ENCODE data around the gene ABHD12.

ABHD12 gene

DNA sequence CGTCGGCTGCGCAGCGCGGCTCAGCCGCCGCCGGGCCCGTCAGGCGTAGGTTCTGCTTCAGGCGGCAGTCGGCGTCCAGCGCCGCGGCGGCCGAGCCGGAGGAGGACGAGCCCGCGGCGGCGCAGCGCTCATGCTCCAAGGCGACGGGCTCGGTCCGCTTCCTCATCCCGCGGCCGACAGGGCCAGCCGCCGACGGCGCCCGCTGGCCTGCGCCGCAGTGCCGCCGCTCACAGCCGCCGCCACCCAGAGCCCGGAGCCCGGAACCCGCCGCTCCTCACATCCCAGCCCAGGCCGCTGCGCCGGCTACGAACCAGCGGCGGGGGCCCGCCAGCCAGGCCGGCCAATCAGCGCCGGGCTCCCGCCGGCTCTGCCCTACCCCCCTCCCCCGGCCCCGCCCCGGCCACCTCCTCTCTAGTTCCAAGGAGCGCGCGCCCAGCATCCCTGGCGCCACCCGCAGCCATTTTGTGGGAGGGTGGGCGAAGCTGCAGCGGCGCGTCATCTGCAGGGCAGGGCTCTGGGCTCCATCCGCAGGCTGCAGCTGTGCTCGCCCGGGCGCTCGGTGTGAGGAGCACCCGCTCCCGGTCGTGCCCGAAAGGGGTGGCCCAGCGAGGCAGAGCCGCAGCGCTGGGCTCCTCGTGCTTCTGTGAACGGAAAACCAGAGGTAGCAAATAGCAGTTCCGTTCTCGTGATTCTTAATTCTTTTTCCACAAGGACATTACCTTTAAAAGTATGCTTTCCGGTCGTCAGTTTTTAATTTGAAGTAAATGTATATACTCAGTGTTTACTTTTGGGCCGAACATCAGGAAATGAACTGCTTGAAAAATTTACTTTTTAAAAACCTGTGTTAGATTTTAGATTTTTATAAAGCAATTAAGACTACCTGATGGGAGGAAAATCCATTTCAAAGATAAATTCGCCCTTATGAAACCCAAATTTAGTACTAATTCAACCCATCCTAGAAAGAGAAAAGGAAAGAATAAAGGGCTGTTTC, at the start of gene ABHD12:
Gene ABHD12, minus strand, starts transcription at position 298 of the 991 bp plus-strand sequence. Its CDS starts 132 bp downstream, at position 166.
- peak; percentile 83 for DNase-seq (ENCODE audit: low read depth)
- H3K4me3 ChIP-seq (ENCODE audit: low read depth, low read length): peak within 1 kb of the TSS; percentile 74
- TF ChIP-seq, protein P1, sequence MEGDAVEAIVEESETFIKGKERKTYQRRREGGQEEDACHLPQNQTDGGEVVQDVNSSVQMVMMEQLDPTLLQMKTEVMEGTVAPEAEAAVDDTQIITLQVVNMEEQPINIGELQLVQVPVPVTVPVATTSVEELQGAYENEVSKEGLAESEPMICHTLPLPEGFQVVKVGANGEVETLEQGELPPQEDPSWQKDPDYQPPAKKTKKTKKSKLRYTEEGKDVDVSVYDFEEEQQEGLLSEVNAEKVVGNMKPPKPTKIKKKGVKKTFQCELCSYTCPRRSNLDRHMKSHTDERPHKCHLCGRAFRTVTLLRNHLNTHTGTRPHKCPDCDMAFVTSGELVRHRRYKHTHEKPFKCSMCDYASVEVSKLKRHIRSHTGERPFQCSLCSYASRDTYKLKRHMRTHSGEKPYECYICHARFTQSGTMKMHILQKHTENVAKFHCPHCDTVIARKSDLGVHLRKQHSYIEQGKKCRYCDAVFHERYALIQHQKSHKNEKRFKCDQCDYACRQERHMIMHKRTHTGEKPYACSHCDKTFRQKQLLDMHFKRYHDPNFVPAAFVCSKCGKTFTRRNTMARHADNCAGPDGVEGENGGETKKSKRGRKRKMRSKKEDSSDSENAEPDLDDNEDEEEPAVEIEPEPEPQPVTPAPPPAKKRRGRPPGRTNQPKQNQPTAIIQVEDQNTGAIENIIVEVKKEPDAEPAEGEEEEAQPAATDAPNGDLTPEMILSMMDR (IDR thresholded peaks at IDR 0.05; ENCODE audit: control insufficient read depth, extremely low read depth, insufficient read depth): 0 out of 2 replicates have a peak, but pooled peaks have one; percentile 9

- TF ChIP-seq, protein P1 (IDR thresholded peaks at IDR 0.05; ENCODE audit: control insufficient read depth, extremely low read depth, insufficient read depth): no peak
- DNase-seq (ENCODE audit: low read depth): no peak
- no peak overlapping the region for H3K4me3 ChIP-seq (ENCODE audit: low read depth, low read length)
Observed at GRCh38 chr20:25439328-25439727, 48.7 kb upstream of the ABHD12 start.

DNA sequence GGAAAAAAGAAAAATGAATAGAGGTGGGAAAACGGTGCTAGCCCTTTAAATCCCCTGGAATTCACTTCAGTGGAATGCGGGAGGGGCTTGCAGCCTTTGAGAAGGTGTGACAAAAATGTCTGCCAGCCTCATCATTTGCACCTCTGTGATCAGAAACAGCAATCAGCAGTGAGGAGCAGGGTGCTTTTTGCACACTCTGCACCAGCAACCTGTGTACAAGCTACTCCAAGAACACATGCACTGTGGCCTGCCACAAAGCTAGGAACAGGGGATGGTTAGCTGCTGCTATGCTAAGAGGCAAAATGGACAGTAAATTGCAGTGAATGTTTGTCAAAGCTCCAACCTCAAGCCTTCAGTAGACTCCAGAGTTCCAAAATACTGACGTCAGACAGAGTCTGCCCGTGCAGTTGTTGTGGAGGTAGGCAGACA, 46.5 kb upstream of the ABHD12 start:
- H3K4me3 ChIP-seq (ENCODE audit: low read depth, low read length): no peak overlapping the region
- no peak for DNase-seq (ENCODE audit: low read depth)
- TF ChIP-seq, protein P1 (IDR thresholded peaks at IDR 0.05; ENCODE audit: control insufficient read depth, extremely low read depth, insufficient read depth): no peak

DNA sequence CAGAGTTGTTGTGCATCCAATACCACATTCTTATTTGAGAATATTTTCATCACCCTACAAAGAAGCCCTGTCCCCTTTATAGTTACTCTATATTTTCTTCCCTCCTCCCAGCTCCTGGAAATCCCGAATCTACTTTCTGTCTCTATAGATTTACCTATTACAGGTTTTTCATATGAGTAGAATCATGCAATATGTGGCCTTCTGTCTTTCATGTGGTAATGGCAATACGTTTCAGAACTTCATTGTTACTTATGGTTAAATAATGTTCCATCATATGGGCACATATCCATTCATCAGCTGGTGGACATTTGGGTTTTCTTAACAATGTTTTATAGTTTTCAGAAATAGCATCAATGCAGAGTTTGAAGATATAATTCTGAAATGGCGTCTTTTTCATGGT, 33.9 kb upstream of the ABHD12 start:
- TF ChIP-seq, protein P1 (IDR thresholded peaks at IDR 0.05; ENCODE audit: control insufficient read depth, extremely low read depth, insufficient read depth): no peak
- H3K4me3 ChIP-seq (ENCODE audit: low read depth, low read length): no peak overlapping the region
- DNase-seq (ENCODE audit: low read depth): no peak

DNA sequence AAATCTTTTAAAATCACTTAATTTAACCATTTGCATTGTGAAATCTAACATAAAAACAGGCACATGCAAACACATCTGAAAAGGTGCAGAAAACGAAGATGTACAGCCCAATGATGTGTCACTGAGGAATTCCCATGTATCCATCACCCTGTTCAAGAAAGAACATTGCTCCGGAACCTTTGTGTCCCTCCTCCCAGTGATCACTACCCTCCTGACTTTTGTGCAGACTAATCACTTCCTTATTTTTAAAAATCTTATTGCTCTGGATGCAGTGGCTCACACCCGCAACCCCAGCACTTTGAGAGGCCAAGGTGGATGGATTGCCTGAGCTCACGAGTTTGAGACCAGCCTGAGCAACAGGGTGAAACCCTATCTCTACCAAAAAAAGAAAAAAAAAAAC, 31.4 kb upstream of the ABHD12 start:
- DNase-seq (ENCODE audit: low read depth): no peak
- no peak overlapping the region for H3K4me3 ChIP-seq (ENCODE audit: low read depth, low read length)
- TF ChIP-seq, protein P1 (IDR thresholded peaks at IDR 0.05; ENCODE audit: control insufficient read depth, extremely low read depth, insufficient read depth): no peak

- H3K4me3 ChIP-seq (ENCODE audit: low read depth, low read length): no peak overlapping the region
- DNase-seq (ENCODE audit: low read depth): no peak
- TF ChIP-seq, protein P1 (IDR thresholded peaks at IDR 0.05; ENCODE audit: control insufficient read depth, extremely low read depth, insufficient read depth): no peak
Observed at GRCh38 chr20:25421102-25421501, 30.5 kb upstream of the ABHD12 start.

Data from LNCaP clone FGC (cell line).